ENCODE data around the gene HACD4. TPM values are rescaled to one million over a fixed set of nuclear protein-coding genes. Genes with fewer than 3 reads are reported as not detected.
A peak's percentile ranks its signal among the peaks of the same experiment; 100 is the strongest.

HACD4 gene
- total and polyA plus RNA-seq, 8 donors: 0.29 to 12.1 (median 4.7) TPM

DNA sequence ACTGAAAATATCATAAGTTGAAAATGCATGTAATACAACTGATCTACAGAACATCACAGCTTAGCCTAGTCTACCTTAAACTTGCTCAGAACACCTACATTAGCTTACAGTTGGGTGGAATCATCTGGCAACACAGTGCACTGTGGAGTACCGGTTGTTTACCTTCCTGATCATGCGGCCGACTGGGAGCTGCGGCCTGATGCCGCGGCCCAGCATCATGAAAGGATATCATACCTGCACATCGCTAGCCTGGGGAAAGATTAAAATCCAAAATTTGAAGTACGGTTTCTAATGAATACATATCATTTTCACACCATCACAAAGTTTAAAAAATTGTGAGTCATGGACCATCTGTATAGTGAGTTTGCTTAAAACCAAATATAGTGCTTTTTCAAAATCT, 1.8 kb downstream of the HACD4 start:
- peaks cover 0 to 8% (median 3%) of the 10 kb centered on the region in 4 donors for H3K36me3 ChIP-seq
- intact Hi-C loops (cut with DNase I; ENCODE audit: low total_unique reads): no loop called here
- peak overlapping the region in 3 of 5 donors; percentile 87 to 90 (median 89) for H3K27ac ChIP-seq
- 30 to 69% (median 56%) methylated on average over 8 of the region's 8 CpGs for WGBS, 5 donors
- no peaks in the 10 kb centered on the region for H3K9me3 ChIP-seq
- H3K4me1 ChIP-seq: peaks cover 15 to 29% (median 19%) of the 10 kb centered on the region in 4 donors
- no peak overlapping the region for H3K4me3 ChIP-seq
- DNase-seq: no peak
- no peaks in the 10 kb centered on the region for H3K27me3 ChIP-seq
- TF ChIP-seq, protein P1, sequence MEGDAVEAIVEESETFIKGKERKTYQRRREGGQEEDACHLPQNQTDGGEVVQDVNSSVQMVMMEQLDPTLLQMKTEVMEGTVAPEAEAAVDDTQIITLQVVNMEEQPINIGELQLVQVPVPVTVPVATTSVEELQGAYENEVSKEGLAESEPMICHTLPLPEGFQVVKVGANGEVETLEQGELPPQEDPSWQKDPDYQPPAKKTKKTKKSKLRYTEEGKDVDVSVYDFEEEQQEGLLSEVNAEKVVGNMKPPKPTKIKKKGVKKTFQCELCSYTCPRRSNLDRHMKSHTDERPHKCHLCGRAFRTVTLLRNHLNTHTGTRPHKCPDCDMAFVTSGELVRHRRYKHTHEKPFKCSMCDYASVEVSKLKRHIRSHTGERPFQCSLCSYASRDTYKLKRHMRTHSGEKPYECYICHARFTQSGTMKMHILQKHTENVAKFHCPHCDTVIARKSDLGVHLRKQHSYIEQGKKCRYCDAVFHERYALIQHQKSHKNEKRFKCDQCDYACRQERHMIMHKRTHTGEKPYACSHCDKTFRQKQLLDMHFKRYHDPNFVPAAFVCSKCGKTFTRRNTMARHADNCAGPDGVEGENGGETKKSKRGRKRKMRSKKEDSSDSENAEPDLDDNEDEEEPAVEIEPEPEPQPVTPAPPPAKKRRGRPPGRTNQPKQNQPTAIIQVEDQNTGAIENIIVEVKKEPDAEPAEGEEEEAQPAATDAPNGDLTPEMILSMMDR (IDR thresholded peaks at IDR 0.05): no peak
- TF ChIP-seq POLR2AphosphoS5 (IDR thresholded peaks at IDR 0.05) (no peak), EP300 (IDR thresholded peaks at IDR 0.05) (no peak), POLR2A (IDR thresholded peaks at IDR 0.05) (no peak)

DNA sequence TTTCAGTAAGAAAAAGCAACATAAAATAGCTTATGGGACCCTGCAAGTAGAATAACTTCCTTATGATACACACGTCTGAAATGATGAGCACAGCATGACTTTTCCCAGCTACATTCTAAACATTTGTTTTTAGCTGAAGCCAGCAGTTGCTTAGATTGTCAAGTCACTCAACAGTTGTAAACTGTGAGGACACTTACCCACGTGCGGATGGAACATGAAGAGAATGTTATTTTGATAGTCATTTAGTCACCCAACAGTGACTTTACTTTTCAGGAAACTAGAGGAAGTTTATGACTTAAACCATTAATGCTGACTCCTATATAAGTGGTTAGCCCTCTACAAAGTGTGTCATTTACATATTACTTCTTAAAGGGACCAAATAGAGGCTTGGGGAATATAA, 3.0 kb downstream of the HACD4 start:
- Histone ChIP-seq H3K4me1 (peaks cover 15 to 29% (median 19%) of the 10 kb centered on the region in 4 donors), H3K27me3 (no peaks in the 10 kb centered on the region), H3K9me3 (no peaks in the 10 kb centered on the region), H3K27ac (peak overlapping the region in 1 of 5 donors; percentile 5), H3K4me3 (no peak overlapping the region), H3K36me3 (peaks cover 0 to 8% (median 3%) of the 10 kb centered on the region in 4 donors)
- 33 to 59% (median 53%) methylated on average over 3 of the region's 3 CpGs for WGBS, 5 donors
- DNase-seq: no peak
- TF ChIP-seq, protein P1 (IDR thresholded peaks at IDR 0.05): no peak
- TF ChIP-seq POLR2AphosphoS5 (IDR thresholded peaks at IDR 0.05) (no peak), EP300 (IDR thresholded peaks at IDR 0.05) (no peak), POLR2A (IDR thresholded peaks at IDR 0.05) (no peak)
- intact Hi-C loops (cut with DNase I; ENCODE audit: low total_unique reads): no loop called here

DNA sequence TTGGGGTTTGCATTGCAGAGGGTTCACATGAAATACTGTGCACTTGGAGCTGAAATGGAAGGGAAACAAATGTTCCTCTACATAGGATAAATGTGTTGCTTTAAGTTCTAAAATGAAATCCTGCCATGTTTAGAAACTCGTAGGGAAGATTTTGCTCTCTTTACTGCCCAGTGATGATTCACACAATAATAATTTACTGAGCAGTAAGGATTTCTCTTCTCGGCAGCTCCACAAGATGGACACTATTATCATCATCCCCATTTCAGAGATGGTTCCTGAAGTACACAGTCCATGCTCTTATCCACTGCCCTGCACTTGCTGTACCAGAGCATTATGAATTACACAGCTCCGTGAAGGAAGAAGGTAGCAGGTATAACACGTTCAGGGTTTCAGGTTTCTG, 4.1 kb downstream of the HACD4 start:
- TF ChIP-seq POLR2AphosphoS5 (IDR thresholded peaks at IDR 0.05) (no peak), EP300 (IDR thresholded peaks at IDR 0.05) (no peak), POLR2A (IDR thresholded peaks at IDR 0.05) (no peak)
- TF ChIP-seq, protein P1 (IDR thresholded peaks at IDR 0.05): no peak
- H3K27me3 ChIP-seq: no peaks in the 10 kb centered on the region
- no peaks in the 10 kb centered on the region for H3K9me3 ChIP-seq
- intact Hi-C loops (cut with DNase I; ENCODE audit: low total_unique reads): no loop called here
- DNase-seq: no peak
- WGBS, 5 donors: 70 to 83% (median 81%) methylated on average over 4 of the region's 4 CpGs
- peaks cover 15 to 29% (median 19%) of the 10 kb centered on the region in 4 donors for H3K4me1 ChIP-seq
- no peak overlapping the region for H3K4me3 ChIP-seq
- no peak overlapping the region for H3K27ac ChIP-seq
- peaks cover 0 to 8% (median 3%) of the 10 kb centered on the region in 4 donors for H3K36me3 ChIP-seq

DNA sequence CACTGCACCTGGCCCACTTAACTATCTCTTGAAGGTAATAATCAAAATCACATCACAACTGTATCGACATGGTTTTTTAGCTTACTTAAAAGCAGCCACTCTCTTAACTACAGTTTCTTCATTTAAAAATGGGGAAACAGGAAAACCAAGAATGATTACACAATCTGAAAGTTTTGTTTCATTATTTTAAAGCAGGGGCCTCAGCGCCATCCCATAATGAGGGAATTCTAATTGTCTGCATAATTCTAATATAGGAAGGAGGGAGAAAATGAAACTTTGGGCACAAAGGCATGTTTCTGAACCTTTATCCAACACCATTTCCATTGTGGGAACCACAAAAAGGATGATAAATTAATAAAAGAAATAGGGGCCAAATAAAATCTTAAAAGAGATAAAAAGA, 7.6 kb downstream of the HACD4 start:
- DNase-seq: no peak
- Histone ChIP-seq H3K27ac (peak overlapping the region in 1 of 5 donors; percentile 17), H3K27me3 (no peaks in the 10 kb centered on the region), H3K4me1 (peaks cover 0 to 5% (median 0%) of the 10 kb centered on the region in 4 donors), H3K9me3 (no peaks in the 10 kb centered on the region), H3K4me3 (no peak overlapping the region), H3K36me3 (peaks cover 0 to 8% (median 3%) of the 10 kb centered on the region in 4 donors)
- intact Hi-C loops (cut with DNase I; ENCODE audit: low total_unique reads): no loop called here
- TF ChIP-seq EP300 (IDR thresholded peaks at IDR 0.05) (no peak), POLR2AphosphoS5 (IDR thresholded peaks at IDR 0.05) (no peak), POLR2A (IDR thresholded peaks at IDR 0.05) (no peak)
- TF ChIP-seq, protein P1 (IDR thresholded peaks at IDR 0.05): no peak
- 78 to 97% (median 87%) methylated on average over 2 of the region's 2 CpGs for WGBS, 5 donors

All from stomach (tissue), 9 donors.